Measurements from ENCODE around the gene SMPX. TPM values are rescaled to one million over a fixed set of nuclear protein-coding genes. Genes with fewer than 3 reads are reported as not detected.

The SMPX gene
- total RNA-seq, 3 donors from 2014 or later, result 0.65 to 11.8 TPM; not detected in 1

- Histone ChIP-seq H3K4me3 (no peak overlapping the region), H3K9me3 (no peaks in the 10 kb centered on the region), H3K4me1 (ENCODE audit: low read depth) (no peaks in the 10 kb centered on the region), H3K36me3 (ENCODE audit: low read depth) (no peaks in the 10 kb centered on the region)
- no peak for TF ChIP-seq CTCF (IDR thresholded peaks at IDR 0.05)
- intact Hi-C loops (cut with DNase I, micrococcal nuclease), result no loop called here
- DNase-seq (peak in 1 of 3 donors; percentile 46), ATAC-seq (no peak)
Measured at GRCh38 chrX:21656587-21657317, 101.2 kb downstream of the SMPX start.

Other genes with a start within 250 kb of the SMPX start
- 1 to 10 TPM; 1.6 to 2.5 (median 2.1) TPM for gene KLHL34, start 99.8 kb downstream of the SMPX start, total RNA-seq
- 10 to 100 TPM in 1 of 3 donors, 1 to 10 TPM in 2; 8.2 to 12.0 (median 9.5) TPM for gene MBTPS2, start 81.5 kb upstream of the SMPX start, total RNA-seq
- 1 to 10 TPM; 1.2 to 1.9 (median 1.9) TPM for gene YY2, start 97.9 kb upstream of the SMPX start, total RNA-seq
- 10 to 100 TPM; 42.4 to 71.1 (median 56.1) TPM for gene SMS, start 182.6 kb upstream of the SMPX start, total RNA-seq